Measurements from ENCODE around the gene MYL5. TPM values are rescaled to one million over a fixed set of nuclear protein-coding genes. Genes with fewer than 3 reads are reported as not detected.

MYL5 gene
- polyA plus RNA-seq, 3 donors, result 4.2 to 12.6 (median 7.2) TPM

DNA sequence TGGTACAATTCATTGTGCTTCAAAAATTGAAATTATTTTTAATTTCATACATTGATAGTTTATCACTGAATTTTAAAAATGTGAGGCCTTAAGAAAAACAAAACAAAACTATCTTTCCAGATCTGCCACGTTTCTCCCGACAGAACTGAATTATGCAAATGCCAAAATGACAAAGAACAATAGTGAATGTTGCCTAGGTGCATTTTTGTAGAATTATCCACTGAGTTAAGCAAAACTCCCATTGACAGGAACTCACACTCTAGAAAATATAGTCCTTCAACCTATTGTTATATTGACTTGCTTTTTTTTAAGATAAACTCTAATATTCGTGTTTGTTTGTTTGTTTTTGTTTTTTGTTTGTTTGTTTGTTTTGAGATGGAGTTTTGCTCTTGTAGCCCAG is 37.8 kb downstream of the MYL5 start:
- no peak overlapping the region for H3K9ac ChIP-seq (ENCODE audit: insufficient read depth, low read length, poor library complexity, severe bottlenecking)
- no peak for DNase-seq
- H3K4me1 ChIP-seq (ENCODE audit: control insufficient read depth in 1 of 2, insufficient read depth in 2 of 2, low read length in 2 of 2), result peaks cover 23 to 30% of the 10 kb centered on the region in 2 donors
- peaks cover 79% of the 10 kb centered on the region for H3K79me2 ChIP-seq (ENCODE audit: insufficient read depth, low read length)
- no CpG with 5 or more reads among the region's 3 CpGs for WGBS (ENCODE audit: insufficient coverage)
- peaks cover 7 to 36% of the 10 kb centered on the region in 2 donors for H3K36me3 ChIP-seq (replicated peaks in 1 of 2; ENCODE audit: control insufficient read depth in 1 of 2, insufficient read depth in 2 of 2, low read length in 2 of 2)
- H3K4me1 Mint-ChIP-seq, result peaks cover 27% of the 10 kb centered on the region
- H3K4me3 Mint-ChIP-seq, result no peak overlapping the region
- H3K27me3 Mint-ChIP-seq (ENCODE audit: low read depth in 3 of 3), result peaks cover 0 to 3% (median 3%) of the 10 kb centered on the region in 3 donors
- no peak overlapping the region for H3K27ac Mint-ChIP-seq
- H3K36me3 Mint-ChIP-seq, result peaks cover 20 to 33% of the 10 kb centered on the region in 2 donors
- no peak overlapping the region for H3K27ac ChIP-seq (ENCODE audit: low read depth in 1 of 2, low read length in 2 of 2)
- peaks cover 75% of the 10 kb centered on the region for H4K20me1 ChIP-seq (ENCODE audit: insufficient read depth, low read length)
- no peak overlapping the region for H3K4me2 ChIP-seq (replicated peaks; ENCODE audit: extremely low read depth, low read length, poor library complexity, severe bottlenecking)
- H3K9me3 ChIP-seq (replicated peaks in 1 of 2; ENCODE audit: control insufficient read depth in 1 of 2, insufficient read depth in 1 of 2, low read length in 2 of 2), result no peaks in the 10 kb centered on the region
- H2AFZ ChIP-seq (ENCODE audit: insufficient read depth, low read depth, low read length, poor library complexity, severe bottlenecking), result no peak overlapping the region
- no peaks in the 10 kb centered on the region for H3K9me3 Mint-ChIP-seq
- TF ChIP-seq, protein P1, sequence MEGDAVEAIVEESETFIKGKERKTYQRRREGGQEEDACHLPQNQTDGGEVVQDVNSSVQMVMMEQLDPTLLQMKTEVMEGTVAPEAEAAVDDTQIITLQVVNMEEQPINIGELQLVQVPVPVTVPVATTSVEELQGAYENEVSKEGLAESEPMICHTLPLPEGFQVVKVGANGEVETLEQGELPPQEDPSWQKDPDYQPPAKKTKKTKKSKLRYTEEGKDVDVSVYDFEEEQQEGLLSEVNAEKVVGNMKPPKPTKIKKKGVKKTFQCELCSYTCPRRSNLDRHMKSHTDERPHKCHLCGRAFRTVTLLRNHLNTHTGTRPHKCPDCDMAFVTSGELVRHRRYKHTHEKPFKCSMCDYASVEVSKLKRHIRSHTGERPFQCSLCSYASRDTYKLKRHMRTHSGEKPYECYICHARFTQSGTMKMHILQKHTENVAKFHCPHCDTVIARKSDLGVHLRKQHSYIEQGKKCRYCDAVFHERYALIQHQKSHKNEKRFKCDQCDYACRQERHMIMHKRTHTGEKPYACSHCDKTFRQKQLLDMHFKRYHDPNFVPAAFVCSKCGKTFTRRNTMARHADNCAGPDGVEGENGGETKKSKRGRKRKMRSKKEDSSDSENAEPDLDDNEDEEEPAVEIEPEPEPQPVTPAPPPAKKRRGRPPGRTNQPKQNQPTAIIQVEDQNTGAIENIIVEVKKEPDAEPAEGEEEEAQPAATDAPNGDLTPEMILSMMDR (IDR thresholded peaks at IDR 0.05), result no peak
- intact Hi-C loops (cut with micrococcal nuclease), result no loop called here
- H3K27me3 ChIP-seq (ENCODE audit: control insufficient read depth in 2 of 2, insufficient read depth in 2 of 2, low read length in 2 of 2), result no peaks in the 10 kb centered on the region
- H3K4me3 ChIP-seq (replicated peaks in 1 of 3; ENCODE audit: low read depth in 2 of 3, low read length in 3 of 3), result no peak overlapping the region

DNA sequence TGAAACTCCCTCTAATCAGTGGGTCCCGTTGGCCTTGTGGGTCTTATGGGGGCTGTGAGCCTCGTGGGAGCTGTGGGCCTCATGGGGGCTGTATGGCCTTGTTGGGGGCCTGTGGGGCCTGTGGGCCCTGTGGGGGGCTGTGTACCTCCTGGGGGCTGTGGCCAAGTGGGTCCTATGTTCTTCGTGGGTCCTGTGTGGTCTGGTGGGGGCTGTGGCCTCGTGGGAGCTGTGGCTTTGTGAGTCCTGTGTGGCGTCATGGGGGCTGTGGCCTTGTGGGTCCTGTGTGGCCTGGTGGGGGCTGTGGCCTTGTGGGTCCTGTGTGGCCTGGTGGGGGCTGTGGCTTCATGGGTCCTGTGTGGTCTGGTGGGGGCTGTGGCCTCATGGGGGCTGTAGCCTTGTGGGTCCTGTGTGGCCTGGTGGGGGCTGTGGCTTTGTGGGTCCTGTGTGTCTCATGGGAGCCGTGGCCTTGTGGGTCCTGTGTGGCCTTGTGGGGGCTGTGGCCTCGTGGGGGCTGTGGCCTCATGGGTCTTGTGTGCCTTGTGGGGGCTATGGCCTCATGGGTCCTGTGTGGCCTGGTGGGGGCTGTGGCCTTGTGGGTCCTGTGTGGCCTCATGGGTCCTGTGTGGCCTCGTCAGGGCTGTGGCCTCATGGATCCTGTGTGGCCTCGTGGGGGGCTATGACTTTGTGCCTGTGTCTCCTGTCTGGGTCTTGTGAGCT is 38.7 kb downstream of the MYL5 start:
- H3K4me3 Mint-ChIP-seq, result no peak overlapping the region
- H3K9ac ChIP-seq (ENCODE audit: insufficient read depth, low read length, poor library complexity, severe bottlenecking), result no peak overlapping the region
- DNase-seq, result no peak
- H3K4me1 Mint-ChIP-seq, result peaks cover 25% of the 10 kb centered on the region
- H3K36me3 ChIP-seq (replicated peaks in 1 of 2; ENCODE audit: control insufficient read depth in 1 of 2, insufficient read depth in 2 of 2, low read length in 2 of 2), result peaks cover 7 to 36% of the 10 kb centered on the region in 2 donors
- H3K79me2 ChIP-seq (ENCODE audit: insufficient read depth, low read length), result peaks cover 83% of the 10 kb centered on the region
- no peak overlapping the region for H2AFZ ChIP-seq (ENCODE audit: insufficient read depth, low read depth, low read length, poor library complexity, severe bottlenecking)
- H3K27ac Mint-ChIP-seq, result peak overlapping the region in 1 of 7 donors; percentile 18
- no peaks in the 10 kb centered on the region for H3K9me3 ChIP-seq (replicated peaks in 1 of 2; ENCODE audit: control insufficient read depth in 1 of 2, insufficient read depth in 1 of 2, low read length in 2 of 2)
- H3K9me3 Mint-ChIP-seq, result no peaks in the 10 kb centered on the region
- no peaks in the 10 kb centered on the region for H3K27me3 ChIP-seq (ENCODE audit: control insufficient read depth in 2 of 2, insufficient read depth in 2 of 2, low read length in 2 of 2)
- intact Hi-C loops (cut with micrococcal nuclease), result no loop called here
- peaks cover 18 to 21% of the 10 kb centered on the region in 2 donors for H3K4me1 ChIP-seq (ENCODE audit: control insufficient read depth in 1 of 2, insufficient read depth in 2 of 2, low read length in 2 of 2)
- H4K20me1 ChIP-seq (ENCODE audit: insufficient read depth, low read length), result peaks cover 80% of the 10 kb centered on the region
- H3K27ac ChIP-seq (ENCODE audit: low read depth in 1 of 2, low read length in 2 of 2), result no peak overlapping the region
- WGBS (ENCODE audit: insufficient coverage), result 73% methylated on average over 7 of the region's 9 CpGs
- H3K4me2 ChIP-seq (replicated peaks; ENCODE audit: extremely low read depth, low read length, poor library complexity, severe bottlenecking), result no peak overlapping the region
- no peak overlapping the region for H3K4me3 ChIP-seq (replicated peaks in 1 of 3; ENCODE audit: low read depth in 2 of 3, low read length in 3 of 3)
- TF ChIP-seq, protein P1 (IDR thresholded peaks at IDR 0.05), result no peak
- H3K36me3 Mint-ChIP-seq, result peaks cover 20 to 38% of the 10 kb centered on the region in 2 donors
- peaks cover 0 to 3% (median 3%) of the 10 kb centered on the region in 3 donors for H3K27me3 Mint-ChIP-seq (ENCODE audit: low read depth in 3 of 3)

Measured in CD14-positive monocyte (primary cell).